CD14-positive monocyte (primary cell): Measurements from ENCODE around the gene EXOC4. TPM values are rescaled to one million over a fixed set of nuclear protein-coding genes. Genes with fewer than 3 reads are reported as not detected.

ENCODE experiments used
- DNase-seq, 3 donors: peaks; one replicate each; pipeline ENCODE4 v3.0.0-alpha.2; 2011 to 2022
- H2AFZ ChIP-seq: 2 replicates; pipeline ENCODE4 v1.6.0; 2012; ENCODE audit warnings: mild to moderate bottlenecking, low read depth, low read length, inconsistent platforms; ENCODE audit not compliant: insufficient read depth, poor library complexity, severe bottlenecking
- H3K27ac ChIP-seq, 2 donors: 1 replicate in 1 of 2; 2 replicates in 1 of 2; pipeline ENCODE4 v1.5.1; 2012 to 2013; ENCODE audit warnings: low read length in 2 of 2, control low read depth in 1 of 2, inconsistent platforms in 1 of 2, low read depth in 1 of 2, mild to moderate bottlenecking in 1 of 2
- H3K27me3 ChIP-seq, 2 donors: one replicate each; pipeline versions ENCODE4 v1.6.0 to v1.6.1; 2011 to 2013; ENCODE audit warnings: low read length in 2 of 2; ENCODE audit not compliant: control insufficient read depth in 2 of 2, insufficient read depth in 2 of 2
- H3K36me3 ChIP-seq, 2 donors: replicated peaks in 1 of 2; 1 replicate in 1 of 2; 2 replicates in 1 of 2; pipeline versions ENCODE4 v1.5.1 to v1.6.1; 2012 to 2013; ENCODE audit warnings: low read length in 2 of 2, control low read depth in 1 of 2, inconsistent platforms in 1 of 2, mild to moderate bottlenecking in 1 of 2; ENCODE audit not compliant: insufficient read depth in 2 of 2, control insufficient read depth in 1 of 2
- H3K4me1 ChIP-seq, 2 donors: 1 replicate in 1 of 2; 2 replicates in 1 of 2; pipeline versions ENCODE4 v1.5.1 to v1.6.1; 2012 to 2013; ENCODE audit warnings: low read length in 2 of 2, control low read depth in 1 of 2, inconsistent platforms in 1 of 2, mild to moderate bottlenecking in 1 of 2, moderate library complexity in 1 of 2; ENCODE audit not compliant: insufficient read depth in 2 of 2, control insufficient read depth in 1 of 2
- H3K4me2 ChIP-seq: replicated peaks from 2 replicates; pipeline ENCODE3; 2012; ENCODE audit warnings: low read length, moderate library complexity, mild to moderate bottlenecking; ENCODE audit not compliant: poor library complexity, severe bottlenecking; ENCODE audit errors: extremely low read depth
- H3K4me3 ChIP-seq, 3 experiments: fragments of 200-600 bp in 1 of 3; sonication (generic) in 1 of 3; replicated peaks in 1 of 3; 1 replicate in 2 of 3; 2 replicates in 1 of 3; pipeline ENCODE4 v1.5.1; 2011 to 2013; ENCODE audit warnings: low read length in 3 of 3, mild to moderate bottlenecking in 3 of 3, control low read depth in 2 of 3, low read depth in 2 of 3, inconsistent platforms in 1 of 3, moderate library complexity in 1 of 3
- H3K79me2 ChIP-seq: 2 replicates; pipeline ENCODE4 v1.6.0; 2012; ENCODE audit warnings: mild to moderate bottlenecking, control low read depth, inconsistent platforms, low read length, moderate library complexity; ENCODE audit not compliant: insufficient read depth
- H3K9ac ChIP-seq: 2 replicates; pipeline ENCODE4 v1.6.0; 2017; ENCODE audit warnings: low read length, mild to moderate bottlenecking; ENCODE audit not compliant: insufficient read depth, poor library complexity, severe bottlenecking
- H3K9me3 ChIP-seq, 2 donors: replicated peaks in 1 of 2; 1 replicate in 1 of 2; 2 replicates in 1 of 2; pipeline versions ENCODE4 v1.5.1 to v1.6.1; 2012 to 2013; ENCODE audit warnings: low read length in 2 of 2, control low read depth in 1 of 2; ENCODE audit not compliant: control insufficient read depth in 1 of 2, insufficient read depth in 1 of 2
- H4K20me1 ChIP-seq: 2 replicates; pipeline ENCODE4 v1.6.0; 2012; ENCODE audit warnings: mild to moderate bottlenecking, low read length, control low read depth, moderate library complexity; ENCODE audit not compliant: insufficient read depth
- H3K27ac Mint-ChIP-seq, 7 donors: one replicate each; pipeline ENCODE4 v1.8.0; 2020; ENCODE audit warnings: mild to moderate bottlenecking in 7 of 7, mixed read lengths in 7 of 7, moderate library complexity in 6 of 7, inconsistent platforms in 2 of 7
- H3K27me3 Mint-ChIP-seq, 3 donors: one replicate each; pipeline ENCODE4 v1.8.0; 2021 to 2022; ENCODE audit warnings: low read depth in 3 of 3, mild to moderate bottlenecking in 3 of 3, mixed read lengths in 3 of 3, moderate library complexity in 3 of 3, inconsistent platforms in 1 of 3
- H3K36me3 Mint-ChIP-seq, 2 donors: one replicate each; pipeline ENCODE4 v1.8.0; 2020; ENCODE audit warnings: mixed read lengths in 2 of 2, inconsistent platforms in 1 of 2, mild to moderate bottlenecking in 1 of 2
- H3K4me1 Mint-ChIP-seq: one replicate; pipeline ENCODE4 v1.8.0; 2020; ENCODE audit warnings: mild to moderate bottlenecking, mixed read lengths
- H3K4me3 Mint-ChIP-seq, 2 donors: one replicate each; pipeline ENCODE4 v1.8.0; 2020; ENCODE audit warnings: mild to moderate bottlenecking in 2 of 2, mixed read lengths in 2 of 2, moderate library complexity in 1 of 2
- H3K9me3 Mint-ChIP-seq, 7 donors: one replicate each; pipeline ENCODE4 v1.8.0; 2020 to 2022; ENCODE audit warnings: mixed read lengths in 7 of 7, mild to moderate bottlenecking in 6 of 7, moderate library complexity in 6 of 7, inconsistent platforms in 2 of 7
- CTCF ChIP-seq: fragments of 200-600 bp; IDR thresholded peaks from one replicate; pipeline ENCODE4 v1.8.0; 2022; ENCODE audit warnings: antibody characterized with exemption, mild to moderate bottlenecking
- WGBS: methylation state at CpG from one replicate; pipeline ENCODE4 v1.1.5; 2013; ENCODE audit warnings: missing lambda C conversion rate; ENCODE audit not compliant: insufficient coverage; 5-methylcytosine and 5-hydroxymethylcytosine counted together
- intact Hi-C, 2 donors: fragments of 100-400 bp; cut with micrococcal nuclease; formaldehyde crosslinking; loops; one replicate each; pipeline versions ENCODE4 v1.15.0 to v1.15.1; 2023
- polyA plus RNA-seq, 3 donors: library from polyadenylated mRNA; depleted of rRNA in 1 of 3; unstranded in 2 of 3; stranded (reverse) in 1 of 3; fragments of 300-500 nt in 2 of 3; fragments of >200 nt in 1 of 3; fragmentation: Illumina TruSeq in 2 of 3; gene quantifications; 1 replicate in 2 of 3; 2 replicates in 1 of 3; pipeline ENCODE4 v1.2.3, GENCODE V29; 2012 to 2021

Gene EXOC4
- polyA plus RNA-seq, 3 donors, result 20.6 to 22.3 (median 22.3) TPM

GRCh38 chr7:133501771-133502170 lies 248.9 kb downstream of the EXOC4 start:
- no peak overlapping the region for H3K9ac ChIP-seq
- no peaks in the 10 kb centered on the region for H4K20me1 ChIP-seq
- Mint-ChIP-seq H3K27me3 (no peaks in the 10 kb centered on the region), H3K36me3 (peaks cover 0 to 9% of the 10 kb centered on the region in 2 donors), H3K4me3 (no peak overlapping the region), H3K4me1 (no peaks in the 10 kb centered on the region), H3K9me3 (peaks cover 0 to 4% (median 0%) of the 10 kb centered on the region in 7 donors), H3K27ac (no peak overlapping the region)
- H3K9me3 ChIP-seq, result no peaks in the 10 kb centered on the region
- H3K79me2 ChIP-seq, result no peaks in the 10 kb centered on the region
- no peak overlapping the region for H2AFZ ChIP-seq
- 93% methylated on average over 2 of the region's 5 CpGs for WGBS
- no peak overlapping the region for H3K27ac ChIP-seq
- intact Hi-C loops, result no loop called here
- H3K4me1 ChIP-seq, result no peaks in the 10 kb centered on the region
- no peaks in the 10 kb centered on the region for H3K36me3 ChIP-seq
- H3K27me3 ChIP-seq, result no peaks in the 10 kb centered on the region
- no peak for DNase-seq
- no peak overlapping the region for H3K4me2 ChIP-seq
- TF ChIP-seq CTCF, result no peak
- no peak overlapping the region for H3K4me3 ChIP-seq

GRCh38 chr7:133502498-133502897 lies 249.6 kb downstream of the EXOC4 start:
- no peak overlapping the region for H3K27ac Mint-ChIP-seq
- peaks cover 0 to 5% of the 10 kb centered on the region in 2 donors for H3K36me3 Mint-ChIP-seq
- H3K4me2 ChIP-seq, result no peak overlapping the region
- intact Hi-C loops, result no loop called here
- no peaks in the 10 kb centered on the region for H4K20me1 ChIP-seq
- no peak overlapping the region for H3K27ac ChIP-seq
- DNase-seq, result no peak
- H3K27me3 Mint-ChIP-seq, result no peaks in the 10 kb centered on the region
- no peak for TF ChIP-seq CTCF
- 83% methylated on average over 1 of the region's 1 CpG for WGBS
- no peaks in the 10 kb centered on the region for H3K4me1 ChIP-seq
- peaks cover 0 to 4% (median 0%) of the 10 kb centered on the region in 7 donors for H3K9me3 Mint-ChIP-seq
- no peak overlapping the region for H3K9ac ChIP-seq
- no peak overlapping the region for H2AFZ ChIP-seq
- no peak overlapping the region for H3K4me3 ChIP-seq
- no peaks in the 10 kb centered on the region for H3K4me1 Mint-ChIP-seq
- no peaks in the 10 kb centered on the region for H3K9me3 ChIP-seq
- no peak overlapping the region for H3K4me3 Mint-ChIP-seq
- H3K79me2 ChIP-seq, result no peaks in the 10 kb centered on the region
- no peaks in the 10 kb centered on the region for H3K27me3 ChIP-seq
- no peaks in the 10 kb centered on the region for H3K36me3 ChIP-seq
